Measurements from ENCODE around the gene KDSR. TPM values are rescaled to one million over a fixed set of nuclear protein-coding genes. Genes with fewer than 3 reads are reported as not detected.

The KDSR gene
- total RNA-seq, 1 donor from 2014 or later: 35.7 TPM

DNA sequence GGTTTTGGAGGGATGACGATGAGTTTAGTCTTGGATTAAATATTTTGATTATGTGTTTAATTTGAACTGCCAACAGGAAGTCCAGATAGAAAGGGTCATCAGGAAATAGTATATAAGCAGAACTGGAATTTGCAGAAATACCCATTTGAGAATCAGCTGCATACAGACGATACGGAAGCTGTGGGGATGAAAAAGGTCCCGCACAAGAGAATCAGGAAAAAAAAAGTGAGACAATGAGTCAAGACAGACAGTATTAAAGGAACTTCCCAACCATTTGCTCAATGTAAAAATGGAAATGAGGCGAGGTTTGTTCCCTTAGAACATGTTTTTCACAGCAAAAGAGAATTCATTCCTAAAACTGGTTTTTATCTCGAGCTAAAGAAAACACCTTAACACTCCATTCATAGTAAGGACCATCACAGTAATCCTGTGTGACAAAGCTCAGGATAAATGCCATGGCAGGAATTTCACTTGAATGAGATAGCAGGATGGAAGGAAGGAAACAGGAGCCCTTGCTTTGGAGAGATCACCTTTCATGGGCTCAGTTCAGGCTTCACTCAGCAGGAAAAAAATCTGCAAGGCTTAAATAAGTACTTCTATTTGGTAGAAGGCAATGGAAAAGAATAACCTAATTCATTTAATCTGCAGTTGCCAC, 76.7 kb downstream of the KDSR start:
- Mint-ChIP-seq H3K9me3 (no peaks in the 10 kb centered on the region), H3K4me3 (no peak overlapping the region), H3K36me3 (ENCODE audit: low read depth) (peaks cover 9% of the 10 kb centered on the region), H3K4me1 (peaks cover 12% of the 10 kb centered on the region), H3K27me3 (ENCODE audit: low read depth) (no peaks in the 10 kb centered on the region), H3K27ac (ENCODE audit: unreplicated experiment) (no peak overlapping the region)
- TF ChIP-seq, protein P1, sequence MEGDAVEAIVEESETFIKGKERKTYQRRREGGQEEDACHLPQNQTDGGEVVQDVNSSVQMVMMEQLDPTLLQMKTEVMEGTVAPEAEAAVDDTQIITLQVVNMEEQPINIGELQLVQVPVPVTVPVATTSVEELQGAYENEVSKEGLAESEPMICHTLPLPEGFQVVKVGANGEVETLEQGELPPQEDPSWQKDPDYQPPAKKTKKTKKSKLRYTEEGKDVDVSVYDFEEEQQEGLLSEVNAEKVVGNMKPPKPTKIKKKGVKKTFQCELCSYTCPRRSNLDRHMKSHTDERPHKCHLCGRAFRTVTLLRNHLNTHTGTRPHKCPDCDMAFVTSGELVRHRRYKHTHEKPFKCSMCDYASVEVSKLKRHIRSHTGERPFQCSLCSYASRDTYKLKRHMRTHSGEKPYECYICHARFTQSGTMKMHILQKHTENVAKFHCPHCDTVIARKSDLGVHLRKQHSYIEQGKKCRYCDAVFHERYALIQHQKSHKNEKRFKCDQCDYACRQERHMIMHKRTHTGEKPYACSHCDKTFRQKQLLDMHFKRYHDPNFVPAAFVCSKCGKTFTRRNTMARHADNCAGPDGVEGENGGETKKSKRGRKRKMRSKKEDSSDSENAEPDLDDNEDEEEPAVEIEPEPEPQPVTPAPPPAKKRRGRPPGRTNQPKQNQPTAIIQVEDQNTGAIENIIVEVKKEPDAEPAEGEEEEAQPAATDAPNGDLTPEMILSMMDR (conservative IDR thresholded peaks at IDR 0.05): no peak
- DNase-seq (ENCODE audit: low read depth, low spot score): no peak

DNA sequence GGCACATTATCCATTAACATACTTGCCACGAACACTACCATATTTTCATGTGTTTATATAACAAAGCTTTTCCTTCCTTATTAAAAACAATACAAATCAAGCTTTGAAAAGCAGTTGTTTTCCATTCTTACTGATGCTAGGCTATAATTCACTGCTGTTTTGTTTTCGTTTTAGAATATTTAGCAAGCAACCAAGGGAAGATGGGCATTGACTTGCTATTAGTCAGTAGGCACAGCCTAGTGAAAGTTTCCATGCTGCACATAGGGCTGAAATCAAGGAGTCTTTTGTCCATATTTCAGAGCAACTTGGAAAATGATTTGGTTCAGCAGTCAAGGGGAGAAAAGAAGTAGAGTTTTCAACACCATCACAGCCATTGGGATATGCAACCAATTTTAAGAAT, 78.7 kb downstream of the KDSR start:
- no peak for DNase-seq (ENCODE audit: low read depth, low spot score)
- Mint-ChIP-seq H3K9me3 (no peaks in the 10 kb centered on the region), H3K4me1 (peaks cover 12% of the 10 kb centered on the region), H3K27ac (ENCODE audit: unreplicated experiment) (no peak overlapping the region), H3K27me3 (ENCODE audit: low read depth) (no peaks in the 10 kb centered on the region), H3K4me3 (no peak overlapping the region), H3K36me3 (ENCODE audit: low read depth) (peaks cover 6% of the 10 kb centered on the region)
- TF ChIP-seq, protein P1 (conservative IDR thresholded peaks at IDR 0.05): no peak

DNA sequence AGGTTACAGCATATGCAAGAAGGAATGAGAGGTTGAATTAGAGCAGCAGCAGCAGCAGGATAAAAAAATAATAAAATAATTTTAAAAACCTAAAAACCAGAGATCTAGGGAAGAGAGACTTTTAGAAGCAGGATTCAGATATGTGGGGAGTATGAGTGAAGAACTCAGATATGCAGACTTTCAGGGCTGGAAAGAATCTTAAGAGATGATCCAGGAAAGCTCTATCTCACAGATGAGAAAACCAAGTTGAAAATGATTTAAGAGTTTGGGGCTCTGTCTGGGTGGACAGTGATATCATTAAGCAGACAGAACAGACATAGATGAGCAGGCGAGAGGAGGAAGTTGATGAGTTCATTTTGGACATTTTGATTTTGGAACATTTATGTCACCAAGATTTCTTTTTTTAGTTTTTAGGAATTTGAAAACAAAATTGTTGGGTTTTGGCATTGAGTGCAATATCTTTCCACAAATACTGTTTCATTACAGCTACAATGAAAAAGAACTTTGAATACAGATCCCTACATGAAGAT, 79.2 kb downstream of the KDSR start:
- H3K4me3 Mint-ChIP-seq: no peak overlapping the region
- no peaks in the 10 kb centered on the region for H3K27me3 Mint-ChIP-seq (ENCODE audit: low read depth)
- no peak for DNase-seq (ENCODE audit: low read depth, low spot score)
- peaks cover 12% of the 10 kb centered on the region for H3K4me1 Mint-ChIP-seq
- TF ChIP-seq, protein P1 (conservative IDR thresholded peaks at IDR 0.05): no peak
- no peak overlapping the region for H3K27ac Mint-ChIP-seq (ENCODE audit: unreplicated experiment)
- H3K36me3 Mint-ChIP-seq (ENCODE audit: low read depth): peaks cover 4% of the 10 kb centered on the region
- no peaks in the 10 kb centered on the region for H3K9me3 Mint-ChIP-seq

DNA sequence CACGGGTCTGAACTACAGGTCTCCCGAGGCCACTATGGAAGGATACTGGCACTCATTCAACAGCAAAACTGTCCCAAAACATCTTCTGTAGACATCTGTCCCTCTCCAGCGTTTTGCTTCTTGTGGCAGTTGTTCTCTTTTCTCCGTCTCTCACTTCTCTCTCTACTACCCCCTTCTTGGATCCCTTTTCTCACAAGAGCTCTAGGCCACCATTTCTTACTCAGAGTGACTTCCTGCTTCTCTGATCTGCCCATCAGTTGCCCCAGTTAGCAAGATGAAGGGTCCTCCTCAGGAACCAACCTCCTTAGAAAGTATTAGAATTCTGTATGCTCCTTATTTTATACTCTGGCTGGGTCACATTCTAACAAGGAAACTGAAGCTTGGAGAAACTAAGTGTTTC, 80.1 kb downstream of the KDSR start:
- Mint-ChIP-seq H3K27ac (ENCODE audit: unreplicated experiment) (no peak overlapping the region), H3K9me3 (no peaks in the 10 kb centered on the region), H3K27me3 (ENCODE audit: low read depth) (no peaks in the 10 kb centered on the region), H3K4me3 (no peak overlapping the region), H3K36me3 (ENCODE audit: low read depth) (no peaks in the 10 kb centered on the region), H3K4me1 (peaks cover 12% of the 10 kb centered on the region)
- TF ChIP-seq, protein P1 (conservative IDR thresholded peaks at IDR 0.05): no peak
- DNase-seq (ENCODE audit: low read depth, low spot score): no peak

DNA sequence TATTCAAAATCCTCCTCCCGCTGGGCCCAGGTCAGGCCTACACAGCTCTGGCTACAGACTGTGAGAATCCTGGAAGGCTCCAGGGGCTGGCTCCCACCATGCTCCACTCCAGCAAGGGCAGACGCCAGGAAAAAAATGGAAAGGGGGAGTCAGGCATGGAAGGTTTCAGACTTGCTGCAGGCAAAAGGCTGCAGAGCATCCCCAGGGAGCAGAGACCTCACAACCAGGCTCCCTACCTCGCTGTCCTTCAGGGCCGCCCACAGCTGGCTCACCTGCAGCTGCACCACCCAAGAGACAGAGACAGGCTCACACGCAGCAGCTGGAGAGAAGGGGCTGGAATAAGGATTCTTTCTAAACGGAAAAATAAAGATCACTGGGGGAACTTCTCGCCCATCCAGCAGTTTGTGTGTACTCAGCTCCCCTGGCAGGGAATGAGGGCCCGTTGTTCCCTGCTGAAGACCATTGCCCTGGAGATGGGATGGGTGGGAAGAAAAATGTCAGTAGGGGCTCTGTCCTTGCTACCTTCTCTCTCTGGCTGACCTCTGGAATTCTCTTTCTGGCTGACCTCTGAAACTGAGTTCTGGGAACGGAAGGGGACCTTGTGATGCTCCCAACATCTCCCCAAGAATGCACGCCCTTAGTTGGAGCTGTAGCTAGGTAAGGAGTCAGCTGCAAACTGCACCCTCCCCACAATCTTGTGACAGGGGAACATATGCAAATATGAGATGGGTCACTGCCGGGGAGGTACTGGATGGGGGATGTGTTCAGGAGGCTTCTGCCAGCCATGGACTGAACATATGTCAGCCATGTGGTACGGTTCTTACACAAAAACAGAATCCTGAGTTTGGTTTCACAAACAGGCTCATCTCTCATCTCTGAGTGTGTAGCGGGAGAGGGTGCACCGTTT, 81.9 kb downstream of the KDSR start:
- H3K9me3 Mint-ChIP-seq: no peaks in the 10 kb centered on the region
- H3K27ac Mint-ChIP-seq (ENCODE audit: unreplicated experiment): no peak overlapping the region
- H3K27me3 Mint-ChIP-seq (ENCODE audit: low read depth): no peaks in the 10 kb centered on the region
- DNase-seq (ENCODE audit: low read depth, low spot score): no peak
- peaks cover 3% of the 10 kb centered on the region for H3K36me3 Mint-ChIP-seq (ENCODE audit: low read depth)
- peaks cover 3% of the 10 kb centered on the region for H3K4me1 Mint-ChIP-seq
- H3K4me3 Mint-ChIP-seq: no peak overlapping the region
- TF ChIP-seq, protein P1 (conservative IDR thresholded peaks at IDR 0.05): no peak
